ENCODE data around the gene TF.
"Not testable (repeated sequence)": the region's sequence is repeated elsewhere in the genome, so short reads cannot be mapped to it uniquely, and the experiment has no call there.

Gene TF

GRCh38 chr3:133745981-133746711 lies at the start of gene TF:
TF (plus strand) TSS chr3:133746393; CDS start chr3:133746441, 48 bp downstream.
- no peak for DNase-seq

GRCh38 chr3:133697960-133698359 lies 48.2 kb upstream of the TF start:
- DNase-seq: no peak

GRCh38 chr3:133699467-133699866 lies 46.7 kb upstream of the TF start:
- no peak for DNase-seq

- no peak for DNase-seq
These were observed 46.3 kb upstream of the TF start for GRCh38 chr3:133699903-133700302.

- no peak for DNase-seq
These were observed 45.8 kb upstream of the TF start for GRCh38 chr3:133700351-133700750.

- DNase-seq: no peak
These were observed 44.5 kb upstream of the TF start for GRCh38 chr3:133701435-133702358.

- DNase-seq: no peak
These were observed 42.3 kb upstream of the TF start for GRCh38 chr3:133703915-133704314.

- DNase-seq: no peak
These were observed 40.2 kb upstream of the TF start for GRCh38 chr3:133706033-133706432.

- no peak for DNase-seq
These were observed 36.9 kb upstream of the TF start for GRCh38 chr3:133709139-133709750.

- no peak for DNase-seq
These were observed 35.2 kb upstream of the TF start for GRCh38 chr3:133711013-133711412.

GRCh38 chr3:133712017-133712416 lies 34.2 kb upstream of the TF start:
- no peak for DNase-seq

GRCh38 chr3:133713347-133713746 lies 32.8 kb upstream of the TF start:
- DNase-seq: no peak

- DNase-seq: no peak
These were observed 28.8 kb upstream of the TF start for GRCh38 chr3:133717424-133717823.

- DNase-seq: no peak
These were observed 23.3 kb upstream of the TF start for GRCh38 chr3:133722935-133723334.

GRCh38 chr3:133730993-133731392 lies 15.2 kb upstream of the TF start:
- DNase-seq: no peak

GRCh38 chr3:133732231-133732630 lies 14.0 kb upstream of the TF start:
- not testable (repeated sequence) for DNase-seq

GRCh38 chr3:133733226-133733625 lies 13.0 kb upstream of the TF start:
- no peak for DNase-seq

- no peak for DNase-seq
These were observed 11.9 kb upstream of the TF start for GRCh38 chr3:133734305-133734704.

GRCh38 chr3:133742351-133743091 lies 3.7 kb upstream of the TF start:
- DNase-seq: peak; percentile 15

- no peak for DNase-seq
These were observed 2.0 kb upstream of the TF start for GRCh38 chr3:133744241-133744640.

GRCh38 chr3:133745108-133745507 lies 1.1 kb upstream of the TF start:
- no peak for DNase-seq

- no peak for DNase-seq
These were observed 496 bp downstream of the TF start for GRCh38 chr3:133746712-133747066.

- DNase-seq: no peak
These were observed 1.2 kb downstream of the TF start for GRCh38 chr3:133747373-133747772.
